ENCODE measurements around the gene HDLBP.

Gene HDLBP

GRCh38 chr2:241234066-241234790, 81.2 kb downstream of the HDLBP start:
- TF ChIP-seq CTCF (conservative IDR thresholded peaks at IDR 0.05; ENCODE audit: low read length): no peak
- H3K4me3 ChIP-seq (ENCODE audit: low read length): no peak overlapping the region
- no peak for DNase-seq (ENCODE audit: low read depth)

GRCh38 chr2:241232736-241233575, 82.5 kb downstream of the HDLBP start:
- DNase-seq (ENCODE audit: low read depth): no peak
- no peak for TF ChIP-seq CTCF (conservative IDR thresholded peaks at IDR 0.05; ENCODE audit: low read length)
- H3K4me3 ChIP-seq (ENCODE audit: low read length): no peak overlapping the region

- no peak for TF ChIP-seq CTCF (conservative IDR thresholded peaks at IDR 0.05; ENCODE audit: low read length)
- DNase-seq (ENCODE audit: low read depth): no peak
Measured at GRCh38 chr2:241230435-241230834, 85.0 kb downstream of the HDLBP start.

GRCh38 chr2:241229563-241230401, 85.7 kb downstream of the HDLBP start:
- DNase-seq (ENCODE audit: low read depth): no peak
- no peak for TF ChIP-seq CTCF (conservative IDR thresholded peaks at IDR 0.05; ENCODE audit: low read length)
- no peak overlapping the region for H3K4me3 ChIP-seq (ENCODE audit: low read length)

More at GRCh38 chr2:241230435-241230834, 85.0 kb downstream of the HDLBP start:
- no peak overlapping the region for H3K4me3 ChIP-seq (ENCODE audit: low read length)

DNA sequence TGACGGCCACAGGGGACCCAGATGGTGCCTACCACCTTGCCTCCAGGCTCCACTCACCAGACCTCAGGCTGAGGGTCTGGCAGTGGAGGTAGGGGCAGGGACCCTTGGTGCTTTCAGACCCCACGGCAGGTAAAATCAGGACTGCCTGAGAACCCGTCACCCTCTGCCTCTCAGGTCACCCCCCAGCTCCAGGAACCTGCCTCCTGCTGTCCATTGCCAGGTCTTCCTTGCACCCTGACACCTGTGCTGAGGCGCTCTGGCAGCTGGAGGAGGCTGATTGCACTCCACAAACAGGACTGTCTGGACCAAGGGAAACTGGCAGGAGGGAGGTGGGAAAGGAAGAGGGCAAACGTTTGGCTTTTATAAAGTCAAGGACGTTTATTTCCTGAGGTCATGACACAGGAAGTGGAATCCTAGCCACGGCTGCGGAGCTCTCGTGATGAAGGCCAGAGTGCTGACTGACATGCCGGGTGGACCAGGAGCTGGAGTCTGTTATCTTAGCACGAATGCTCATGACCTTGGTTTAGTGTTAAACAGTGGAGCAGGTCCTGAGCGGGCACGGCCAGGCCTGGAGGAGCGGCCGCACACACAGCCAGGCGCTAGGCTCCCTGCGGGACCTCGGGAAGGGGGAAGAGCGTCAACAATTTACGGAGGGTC, 86.5 kb downstream of the HDLBP start:
- no peak for TF ChIP-seq CTCF (conservative IDR thresholded peaks at IDR 0.05; ENCODE audit: low read length)
- no peak overlapping the region for H3K4me3 ChIP-seq (ENCODE audit: low read length)
- DNase-seq (ENCODE audit: low read depth): no peak

GRCh38 chr2:241228081-241228859, 87.2 kb downstream of the HDLBP start:
- TF ChIP-seq CTCF (conservative IDR thresholded peaks at IDR 0.05; ENCODE audit: low read length): no peak
- no peak overlapping the region for H3K4me3 ChIP-seq (ENCODE audit: low read length)
- DNase-seq (ENCODE audit: low read depth): no peak

Data from AG10803 (cell line).